Measurements from ENCODE around the gene GMNC. TPM values are rescaled to one million over a fixed set of nuclear protein-coding genes. Genes with fewer than 3 reads are reported as not detected.

GMNC gene
- total and polyA plus RNA-seq, 4 donors = 1.7 to 2.6 (median 2.4) TPM

DNA sequence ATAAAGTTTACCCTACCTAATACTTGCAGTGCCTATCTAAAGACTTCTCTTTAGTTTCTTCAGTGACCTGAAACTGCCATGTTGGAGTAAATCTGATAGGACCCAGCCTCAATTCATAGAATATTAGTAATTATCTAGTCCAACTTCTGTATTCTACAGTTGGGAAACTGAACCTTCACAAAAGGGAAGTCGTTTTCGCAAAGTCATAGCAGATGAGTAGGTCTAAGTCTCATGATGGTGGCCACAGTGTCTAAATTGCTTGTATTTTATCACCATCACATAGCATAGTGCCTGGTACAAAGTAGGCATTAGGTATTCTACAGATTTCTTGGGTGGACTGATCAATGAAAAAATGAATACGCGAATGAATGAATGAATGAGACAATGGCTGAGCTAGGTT lies 8.4 kb downstream of the GMNC start (continued):
- TF ChIP-seq RXRA (IDR thresholded peaks at IDR 0.05) = no peak
- TF ChIP-seq FOXA1 (IDR thresholded peaks at IDR 0.05) = no peak
- TF ChIP-seq, protein P1, sequence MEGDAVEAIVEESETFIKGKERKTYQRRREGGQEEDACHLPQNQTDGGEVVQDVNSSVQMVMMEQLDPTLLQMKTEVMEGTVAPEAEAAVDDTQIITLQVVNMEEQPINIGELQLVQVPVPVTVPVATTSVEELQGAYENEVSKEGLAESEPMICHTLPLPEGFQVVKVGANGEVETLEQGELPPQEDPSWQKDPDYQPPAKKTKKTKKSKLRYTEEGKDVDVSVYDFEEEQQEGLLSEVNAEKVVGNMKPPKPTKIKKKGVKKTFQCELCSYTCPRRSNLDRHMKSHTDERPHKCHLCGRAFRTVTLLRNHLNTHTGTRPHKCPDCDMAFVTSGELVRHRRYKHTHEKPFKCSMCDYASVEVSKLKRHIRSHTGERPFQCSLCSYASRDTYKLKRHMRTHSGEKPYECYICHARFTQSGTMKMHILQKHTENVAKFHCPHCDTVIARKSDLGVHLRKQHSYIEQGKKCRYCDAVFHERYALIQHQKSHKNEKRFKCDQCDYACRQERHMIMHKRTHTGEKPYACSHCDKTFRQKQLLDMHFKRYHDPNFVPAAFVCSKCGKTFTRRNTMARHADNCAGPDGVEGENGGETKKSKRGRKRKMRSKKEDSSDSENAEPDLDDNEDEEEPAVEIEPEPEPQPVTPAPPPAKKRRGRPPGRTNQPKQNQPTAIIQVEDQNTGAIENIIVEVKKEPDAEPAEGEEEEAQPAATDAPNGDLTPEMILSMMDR (IDR thresholded peaks at IDR 0.05; ENCODE audit: low read depth, low read length, missing input control) = no peak
- no peak for TF ChIP-seq YY1 (IDR thresholded peaks at IDR 0.05)

DNA sequence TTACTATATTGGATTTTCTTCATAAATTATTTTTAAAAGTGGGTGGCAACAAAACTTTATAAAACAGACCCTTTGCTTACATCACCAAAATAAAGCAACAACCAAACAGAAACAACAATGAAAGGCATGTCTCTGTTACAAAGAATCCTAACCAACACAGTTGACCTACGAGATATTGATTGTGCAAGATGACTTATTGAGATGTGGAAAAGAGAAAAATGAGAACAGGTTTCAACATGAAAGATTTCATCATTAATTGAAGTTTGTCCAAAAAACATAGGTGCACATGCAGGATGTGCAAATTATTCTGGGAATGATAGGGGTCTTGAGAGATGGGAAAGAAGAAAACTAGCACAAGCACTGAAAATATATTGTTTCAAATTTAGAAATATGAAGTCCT lies 9.0 kb downstream of the GMNC start:
- Histone ChIP-seq H3K36me3 (ENCODE audit: control insufficient read depth in 4 of 4, insufficient read depth in 3 of 4, low read depth in 1 of 4, low read length in 3 of 4) (peaks cover 0 to 16% (median 5%) of the 10 kb centered on the region in 4 donors), H3K4me1 (ENCODE audit: control insufficient read depth in 4 of 4, insufficient read depth in 4 of 4, low read length in 3 of 4) (peaks cover 0 to 5% (median 0%) of the 10 kb centered on the region in 4 donors), H3K27ac (ENCODE audit: low read depth in 1 of 2, low read length in 2 of 2) (no peak overlapping the region), H3K9me3 (ENCODE audit: control insufficient read depth in 4 of 4, low read length in 3 of 4) (no peaks in the 10 kb centered on the region), H3K4me3 (ENCODE audit: low read depth in 1 of 3, low read length in 3 of 3) (no peak overlapping the region), H3K27me3 (ENCODE audit: control insufficient read depth in 4 of 4, insufficient read depth in 4 of 4, low read length in 3 of 4) (no peaks in the 10 kb centered on the region), H3K9ac (ENCODE audit: low read depth in 1 of 2, low read length in 2 of 2) (no peak overlapping the region)
- DNase-seq (ENCODE audit: low spot score) = no peak
- TF ChIP-seq RAD21 (IDR thresholded peaks at IDR 0.05) (peak; percentile 29 to 41), YY1 (IDR thresholded peaks at IDR 0.05) (peak; percentile 18), SP1 (IDR thresholded peaks at IDR 0.05) (peak; percentile 42), EGR1 (IDR thresholded peaks at IDR 0.05; ENCODE audit: low read depth in 2 of 2) (no peak), RXRA (IDR thresholded peaks at IDR 0.05) (peak; percentile 36 to 52), JUND (IDR thresholded peaks at IDR 0.05) (peak; percentile 16 to 27), HNF4A (conservative IDR thresholded peaks at IDR 0.05) (peak; percentile 56 to 63), GABPA (IDR thresholded peaks at IDR 0.05 in 1 of 2, conservative IDR thresholded peaks at IDR 0.05 in 1 of 2) (no peak), TAF1 (conservative IDR thresholded peaks at IDR 0.05) (no peak)
- TF ChIP-seq, protein P2, sequence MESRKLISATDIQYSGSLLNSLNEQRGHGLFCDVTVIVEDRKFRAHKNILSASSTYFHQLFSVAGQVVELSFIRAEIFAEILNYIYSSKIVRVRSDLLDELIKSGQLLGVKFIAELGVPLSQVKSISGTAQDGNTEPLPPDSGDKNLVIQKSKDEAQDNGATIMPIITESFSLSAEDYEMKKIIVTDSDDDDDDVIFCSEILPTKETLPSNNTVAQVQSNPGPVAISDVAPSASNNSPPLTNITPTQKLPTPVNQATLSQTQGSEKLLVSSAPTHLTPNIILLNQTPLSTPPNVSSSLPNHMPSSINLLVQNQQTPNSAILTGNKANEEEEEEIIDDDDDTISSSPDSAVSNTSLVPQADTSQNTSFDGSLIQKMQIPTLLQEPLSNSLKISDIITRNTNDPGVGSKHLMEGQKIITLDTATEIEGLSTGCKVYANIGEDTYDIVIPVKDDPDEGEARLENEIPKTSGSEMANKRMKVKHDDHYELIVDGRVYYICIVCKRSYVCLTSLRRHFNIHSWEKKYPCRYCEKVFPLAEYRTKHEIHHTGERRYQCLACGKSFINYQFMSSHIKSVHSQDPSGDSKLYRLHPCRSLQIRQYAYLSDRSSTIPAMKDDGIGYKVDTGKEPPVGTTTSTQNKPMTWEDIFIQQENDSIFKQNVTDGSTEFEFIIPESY (IDR thresholded peaks at IDR 0.05) = peak; percentile 50
- TF ChIP-seq, protein P3, sequence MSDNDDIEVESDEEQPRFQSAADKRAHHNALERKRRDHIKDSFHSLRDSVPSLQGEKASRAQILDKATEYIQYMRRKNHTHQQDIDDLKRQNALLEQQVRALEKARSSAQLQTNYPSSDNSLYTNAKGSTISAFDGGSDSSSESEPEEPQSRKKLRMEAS (IDR thresholded peaks at IDR 0.05) = peak; percentile 32
- TF ChIP-seq, protein P4, sequence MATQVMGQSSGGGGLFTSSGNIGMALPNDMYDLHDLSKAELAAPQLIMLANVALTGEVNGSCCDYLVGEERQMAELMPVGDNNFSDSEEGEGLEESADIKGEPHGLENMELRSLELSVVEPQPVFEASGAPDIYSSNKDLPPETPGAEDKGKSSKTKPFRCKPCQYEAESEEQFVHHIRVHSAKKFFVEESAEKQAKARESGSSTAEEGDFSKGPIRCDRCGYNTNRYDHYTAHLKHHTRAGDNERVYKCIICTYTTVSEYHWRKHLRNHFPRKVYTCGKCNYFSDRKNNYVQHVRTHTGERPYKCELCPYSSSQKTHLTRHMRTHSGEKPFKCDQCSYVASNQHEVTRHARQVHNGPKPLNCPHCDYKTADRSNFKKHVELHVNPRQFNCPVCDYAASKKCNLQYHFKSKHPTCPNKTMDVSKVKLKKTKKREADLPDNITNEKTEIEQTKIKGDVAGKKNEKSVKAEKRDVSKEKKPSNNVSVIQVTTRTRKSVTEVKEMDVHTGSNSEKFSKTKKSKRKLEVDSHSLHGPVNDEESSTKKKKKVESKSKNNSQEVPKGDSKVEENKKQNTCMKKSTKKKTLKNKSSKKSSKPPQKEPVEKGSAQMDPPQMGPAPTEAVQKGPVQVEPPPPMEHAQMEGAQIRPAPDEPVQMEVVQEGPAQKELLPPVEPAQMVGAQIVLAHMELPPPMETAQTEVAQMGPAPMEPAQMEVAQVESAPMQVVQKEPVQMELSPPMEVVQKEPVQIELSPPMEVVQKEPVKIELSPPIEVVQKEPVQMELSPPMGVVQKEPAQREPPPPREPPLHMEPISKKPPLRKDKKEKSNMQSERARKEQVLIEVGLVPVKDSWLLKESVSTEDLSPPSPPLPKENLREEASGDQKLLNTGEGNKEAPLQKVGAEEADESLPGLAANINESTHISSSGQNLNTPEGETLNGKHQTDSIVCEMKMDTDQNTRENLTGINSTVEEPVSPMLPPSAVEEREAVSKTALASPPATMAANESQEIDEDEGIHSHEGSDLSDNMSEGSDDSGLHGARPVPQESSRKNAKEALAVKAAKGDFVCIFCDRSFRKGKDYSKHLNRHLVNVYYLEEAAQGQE (IDR thresholded peaks at IDR 0.05) = no peak
- TF ChIP-seq, protein P5, sequence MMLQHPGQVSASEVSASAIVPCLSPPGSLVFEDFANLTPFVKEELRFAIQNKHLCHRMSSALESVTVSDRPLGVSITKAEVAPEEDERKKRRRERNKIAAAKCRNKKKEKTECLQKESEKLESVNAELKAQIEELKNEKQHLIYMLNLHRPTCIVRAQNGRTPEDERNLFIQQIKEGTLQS (IDR thresholded peaks at IDR 0.05) = peak; percentile 67
- WGBS = 22% methylated on average over 1 of the region's 1 CpG

Data from liver (tissue), 9 donors.